Breast epithelium (tissue), 3 donors: ENCODE measurements around the gene CADM1.

Experiments used
- CTCF ChIP-seq, 3 donors: fragments of 450-650 bp; IDR thresholded peaks; one replicate each; pipeline ENCODE4 v1.5.1; 2016 to 2017; ENCODE audit warnings: antibody characterized with exemption in 3 of 3, mild to moderate bottlenecking in 3 of 3, moderate library complexity in 3 of 3
- POLR2A ChIP-seq: fragments of 450-650 bp; IDR thresholded peaks from one replicate; pipeline ENCODE4 v1.6.1; 2016; ENCODE audit warnings: antibody characterized with exemption, mild to moderate bottlenecking, moderate library complexity
- POLR2AphosphoS5 ChIP-seq, 3 donors: sonication (generic); formaldehyde crosslinking; IDR thresholded peaks; one replicate each; pipeline ENCODE4 v1.6.1; 2017; ENCODE audit warnings: antibody characterized with exemption in 3 of 3

GRCh38 chr11:115518983-115519628 is 14.9 kb upstream of the CADM1 start:
- TF ChIP-seq POLR2AphosphoS5 (IDR thresholded peaks at IDR 0.05) (no peak), CTCF (IDR thresholded peaks at IDR 0.05) (no peak), POLR2A (no peak)
